Stimulated activated CD8-positive, alpha-beta memory T cell treated with anti-CD3 and anti-CD28 coated beads, Interleukin-2, amount 100 ng/mL, for 1 hour (primary cell): ENCODE data around the gene SPOCD1.

ENCODE experiments used
- DNase-seq, 2 donors: peaks; one replicate each; pipeline ENCODE4 v3.0.0-alpha.2; 2020; ENCODE audit warnings: low read depth in 2 of 2

The SPOCD1 gene

DNA sequence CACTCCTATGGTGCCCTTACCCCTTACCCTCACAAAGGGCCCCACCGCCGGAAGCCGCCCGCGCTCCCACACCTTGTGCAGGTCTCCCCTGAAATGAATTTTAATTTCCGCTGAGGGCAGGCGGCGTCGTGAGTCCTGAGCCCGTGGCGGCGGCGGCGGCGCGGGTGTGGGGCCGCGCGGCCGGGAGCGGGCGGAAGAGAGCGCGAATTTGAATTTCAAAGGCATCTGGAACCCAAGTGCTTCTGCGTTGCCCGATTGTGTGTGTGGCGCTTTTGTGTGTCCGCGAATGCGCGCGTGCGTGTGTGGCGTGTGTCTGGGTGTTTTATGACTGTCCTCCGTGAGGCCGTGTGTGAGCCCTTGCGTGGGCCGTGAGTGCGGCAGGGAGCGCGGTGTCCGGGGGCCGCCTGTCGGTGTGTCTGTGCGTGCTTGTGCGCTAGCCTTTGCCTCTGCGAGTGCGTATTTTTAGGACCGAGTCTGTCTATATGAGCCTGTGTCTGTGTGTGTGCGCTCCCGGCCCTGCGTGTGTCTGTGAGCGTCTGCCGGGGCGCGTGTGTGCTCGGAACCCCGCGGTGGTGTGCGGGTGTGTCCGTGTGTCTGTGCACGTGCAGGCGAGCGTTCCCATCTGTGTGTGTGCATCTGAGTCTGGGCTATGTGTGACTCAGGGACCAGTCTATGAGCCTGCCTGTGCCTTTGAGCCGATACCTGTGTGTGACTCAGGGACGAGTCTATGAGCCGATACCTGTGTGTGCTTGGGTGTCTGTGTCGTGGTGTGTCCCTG lies 43.7 kb downstream of the SPOCD1 start:
- DNase-seq, result no peak

DNA sequence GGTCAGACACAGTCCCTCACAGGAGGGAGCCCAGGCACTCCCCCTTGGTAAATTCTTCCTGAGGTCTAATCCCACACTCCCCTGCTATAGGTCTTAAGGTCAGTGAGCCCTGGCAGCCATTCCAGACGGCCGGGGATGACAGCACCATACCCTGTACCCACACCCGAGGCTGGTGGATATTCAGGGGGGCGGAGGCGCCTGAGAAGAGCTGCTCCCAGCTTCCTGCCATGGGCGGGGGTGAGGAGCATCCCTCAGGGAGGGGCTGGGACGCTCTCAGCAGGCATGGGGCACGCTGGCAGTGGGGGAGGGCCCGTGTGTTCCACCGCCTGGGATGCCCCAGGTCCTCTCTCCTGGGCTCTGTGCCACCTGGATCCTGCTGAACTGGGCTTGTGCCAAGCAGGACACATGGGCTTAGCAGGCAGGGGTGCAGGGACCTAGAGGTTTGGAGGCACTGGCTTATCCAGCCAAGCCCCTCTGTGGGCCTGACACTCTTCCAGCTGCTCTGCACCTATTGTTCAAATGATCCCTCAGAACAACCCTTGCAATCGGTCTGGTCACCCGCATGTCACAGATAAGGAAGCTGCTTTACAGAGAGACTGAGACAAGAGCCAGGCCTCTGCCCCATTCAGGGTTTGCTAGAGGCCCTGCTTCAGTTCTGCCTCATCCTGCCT lies 46.0 kb downstream of the SPOCD1 start:
- no peak for DNase-seq

DNA sequence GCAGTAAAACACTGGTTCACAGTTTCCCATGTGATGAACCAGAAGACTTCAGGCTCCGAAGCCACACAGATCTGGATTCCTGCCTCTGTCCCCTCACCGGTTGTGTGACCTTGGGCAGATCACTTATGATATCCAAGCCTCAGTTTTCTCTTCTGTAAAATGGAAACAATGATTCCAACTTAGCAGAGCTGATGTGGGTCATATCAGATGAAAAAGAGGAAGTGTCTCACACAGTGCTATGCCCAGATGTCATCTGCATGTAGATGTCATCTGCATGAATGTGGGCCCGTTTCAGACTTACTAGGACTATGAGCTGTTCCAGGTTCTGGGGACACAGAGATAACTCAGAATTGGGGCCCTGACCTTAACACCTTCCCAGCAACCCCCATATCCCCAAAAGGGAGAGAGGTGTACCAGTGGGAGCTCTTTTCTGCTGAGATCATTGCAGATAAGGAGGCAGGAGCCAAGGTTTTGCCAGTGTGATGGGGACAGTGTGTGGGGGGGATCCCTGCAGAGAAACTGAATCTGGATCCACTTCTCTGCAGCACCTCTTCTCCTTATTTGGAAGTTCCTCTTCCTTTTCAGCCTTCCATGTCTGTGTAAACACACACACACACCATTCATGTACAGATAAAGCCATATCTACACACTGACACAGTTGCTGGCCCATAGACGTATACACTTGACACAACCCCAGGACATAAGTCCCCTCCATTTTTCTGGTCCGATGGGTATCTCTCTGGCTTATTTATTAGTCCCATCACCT lies 46.7 kb downstream of the SPOCD1 start:
- DNase-seq, result no peak

DNA sequence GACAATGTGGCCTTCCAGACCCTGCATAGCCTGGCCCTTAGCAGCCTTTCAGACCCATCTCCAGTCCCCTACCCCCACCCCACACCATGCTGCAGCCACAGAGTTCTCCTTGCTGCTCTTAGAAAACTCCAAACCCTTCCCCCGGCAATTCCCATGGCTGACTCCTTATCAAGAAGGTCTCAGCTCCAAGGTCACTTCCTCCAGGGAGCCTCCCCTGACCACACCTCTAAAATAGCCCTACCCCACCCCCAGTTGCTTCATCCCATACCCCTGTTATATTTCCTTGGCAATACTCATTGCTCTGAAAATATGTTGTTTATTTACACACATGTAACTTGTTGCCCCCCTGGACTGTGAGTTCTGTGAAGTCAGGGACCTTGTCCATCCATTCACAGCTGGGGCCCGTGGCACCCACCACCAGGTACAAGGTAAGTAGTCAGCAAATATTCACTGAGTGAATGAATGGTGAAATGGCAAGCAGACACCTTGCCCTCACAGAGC lies 47.4 kb downstream of the SPOCD1 start:
- DNase-seq, result no peak

DNA sequence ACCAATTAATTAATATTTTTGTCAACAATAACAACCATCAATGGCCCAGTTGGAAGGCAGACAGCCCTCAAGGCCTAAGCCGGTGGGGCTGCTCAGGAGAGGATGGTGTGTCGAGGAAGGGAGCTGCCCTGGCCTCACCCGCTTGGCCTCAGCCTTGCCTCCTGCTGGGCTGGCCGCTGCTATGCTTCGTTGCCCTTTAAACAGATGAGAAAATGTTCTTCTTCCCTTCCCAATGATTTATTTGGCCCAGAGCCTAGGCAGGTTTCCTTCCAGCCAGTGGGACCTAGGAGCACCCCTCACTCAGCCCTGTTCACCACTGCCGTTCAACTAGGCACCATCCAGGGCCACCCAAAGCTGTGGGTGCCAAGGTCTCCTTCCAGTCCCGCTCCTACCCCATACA lies 48.6 kb downstream of the SPOCD1 start:
- DNase-seq, result no peak

DNA sequence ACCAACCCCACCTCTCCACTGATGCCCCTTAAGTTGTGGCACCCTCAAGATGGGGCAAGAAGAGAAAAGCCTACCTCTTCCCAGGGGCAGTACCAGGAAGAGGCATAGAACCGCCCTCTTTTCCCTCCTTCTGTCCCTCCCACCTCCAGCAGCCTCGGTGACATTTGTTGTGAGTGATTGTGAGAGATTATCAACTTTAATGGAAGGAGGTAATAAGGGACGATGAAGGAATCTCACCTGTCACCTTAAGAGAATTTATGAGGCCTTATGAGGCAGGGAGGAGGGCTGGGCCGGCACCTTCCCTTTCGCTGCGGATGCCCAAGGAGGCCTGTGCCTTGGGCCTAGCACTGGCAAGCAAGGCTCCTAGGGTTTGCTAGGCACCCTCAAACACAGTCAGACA lies 50.3 kb downstream of the SPOCD1 start:
- no peak for DNase-seq

DNA sequence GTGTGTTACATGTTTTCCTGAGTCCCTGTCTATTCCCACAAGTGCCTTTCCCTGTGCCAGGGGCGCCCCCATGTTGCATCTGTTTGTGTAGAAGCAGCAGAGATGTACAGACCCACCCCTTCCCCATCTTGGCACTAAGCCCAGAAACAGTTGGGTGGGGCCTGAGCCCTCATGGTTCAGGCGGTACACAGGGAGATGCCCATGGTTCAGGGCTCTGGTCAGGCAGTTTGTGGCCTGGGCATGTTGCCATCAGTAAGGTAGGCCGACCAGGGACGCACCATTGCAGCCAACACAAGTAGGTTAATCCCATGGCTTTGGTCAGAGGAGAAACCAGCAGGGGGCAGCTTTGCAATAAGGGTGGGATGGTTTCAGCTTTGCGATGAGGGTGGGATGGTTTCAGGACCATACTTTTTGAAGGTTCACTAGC lies 50.8 kb downstream of the SPOCD1 start:
- no peak for DNase-seq

DNA sequence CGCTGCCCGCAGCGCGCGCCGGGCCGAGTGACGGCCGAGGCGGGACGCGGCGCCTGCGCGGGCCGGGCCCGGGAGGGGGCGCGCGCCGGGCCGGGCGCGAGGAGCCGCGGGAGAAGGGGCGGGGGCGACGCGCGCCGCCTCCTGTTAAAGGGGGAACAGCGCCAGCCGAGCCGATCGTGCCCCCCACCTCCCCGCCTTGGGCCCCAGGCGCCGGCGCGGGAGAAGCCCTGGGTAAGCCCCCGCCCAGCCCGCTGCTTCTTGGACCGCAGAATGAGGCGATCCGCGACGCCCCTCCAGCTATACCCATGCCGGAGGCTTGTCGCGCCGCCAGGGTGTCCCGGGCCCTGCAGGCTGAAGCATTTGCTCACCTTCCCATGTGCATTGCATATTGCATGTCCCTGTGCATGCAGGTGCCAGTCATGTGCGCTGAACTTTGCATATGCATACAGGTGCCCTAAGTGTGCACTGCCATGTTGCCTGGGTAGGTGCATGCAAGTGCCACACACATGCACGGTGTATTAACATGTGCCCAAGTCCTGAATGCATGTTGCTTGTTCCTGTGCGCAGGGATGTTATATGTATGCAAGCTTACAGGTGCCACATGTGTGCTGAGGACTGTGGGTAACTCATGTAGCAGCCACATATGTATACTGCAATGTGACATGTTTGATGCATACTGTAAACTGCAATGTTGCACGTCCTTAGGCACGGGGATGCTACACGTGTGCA lies 51.3 kb downstream of the SPOCD1 start, which contains the start of gene ADGRB2:
TSS of gene ADGRB2 (minus strand) at position 29 of the 729 bp plus-strand sequence. CDS start 7,119 bp downstream, outside the sequence.
- no peak for DNase-seq

DNA sequence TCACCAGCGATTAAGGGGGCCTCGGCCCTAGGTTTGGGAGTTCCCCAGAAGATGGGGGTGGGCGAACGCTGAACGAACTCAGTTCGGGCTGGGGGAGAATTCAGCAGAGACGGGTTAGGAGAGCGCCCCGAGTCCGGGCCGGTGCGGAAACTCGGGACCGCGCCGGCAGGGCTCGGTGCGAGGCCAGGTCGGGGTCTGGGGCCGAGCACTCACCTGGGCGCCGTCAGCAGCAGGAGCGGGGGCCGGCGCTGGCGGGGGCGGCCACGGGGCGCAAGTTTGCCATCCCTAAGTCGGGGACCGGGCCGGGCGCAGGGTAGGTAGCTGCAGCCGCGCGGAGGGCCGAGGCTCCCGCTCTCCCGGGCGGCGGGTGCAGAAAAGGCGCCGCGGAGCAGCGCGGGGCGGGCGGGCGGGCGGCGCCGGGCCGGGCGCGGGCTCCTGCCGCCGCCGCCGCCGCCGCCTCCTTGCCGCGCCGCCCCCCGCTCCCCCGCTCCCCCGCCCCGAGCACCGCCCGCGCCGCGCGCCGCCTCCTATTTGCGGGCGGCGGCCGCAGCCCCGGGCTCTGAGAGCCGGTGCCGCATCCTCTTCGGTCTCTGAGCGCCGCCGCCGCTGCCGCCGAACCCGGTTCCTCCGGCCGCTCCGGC lies 52.0 kb downstream of the SPOCD1 start:
- DNase-seq, result no peak

DNA sequence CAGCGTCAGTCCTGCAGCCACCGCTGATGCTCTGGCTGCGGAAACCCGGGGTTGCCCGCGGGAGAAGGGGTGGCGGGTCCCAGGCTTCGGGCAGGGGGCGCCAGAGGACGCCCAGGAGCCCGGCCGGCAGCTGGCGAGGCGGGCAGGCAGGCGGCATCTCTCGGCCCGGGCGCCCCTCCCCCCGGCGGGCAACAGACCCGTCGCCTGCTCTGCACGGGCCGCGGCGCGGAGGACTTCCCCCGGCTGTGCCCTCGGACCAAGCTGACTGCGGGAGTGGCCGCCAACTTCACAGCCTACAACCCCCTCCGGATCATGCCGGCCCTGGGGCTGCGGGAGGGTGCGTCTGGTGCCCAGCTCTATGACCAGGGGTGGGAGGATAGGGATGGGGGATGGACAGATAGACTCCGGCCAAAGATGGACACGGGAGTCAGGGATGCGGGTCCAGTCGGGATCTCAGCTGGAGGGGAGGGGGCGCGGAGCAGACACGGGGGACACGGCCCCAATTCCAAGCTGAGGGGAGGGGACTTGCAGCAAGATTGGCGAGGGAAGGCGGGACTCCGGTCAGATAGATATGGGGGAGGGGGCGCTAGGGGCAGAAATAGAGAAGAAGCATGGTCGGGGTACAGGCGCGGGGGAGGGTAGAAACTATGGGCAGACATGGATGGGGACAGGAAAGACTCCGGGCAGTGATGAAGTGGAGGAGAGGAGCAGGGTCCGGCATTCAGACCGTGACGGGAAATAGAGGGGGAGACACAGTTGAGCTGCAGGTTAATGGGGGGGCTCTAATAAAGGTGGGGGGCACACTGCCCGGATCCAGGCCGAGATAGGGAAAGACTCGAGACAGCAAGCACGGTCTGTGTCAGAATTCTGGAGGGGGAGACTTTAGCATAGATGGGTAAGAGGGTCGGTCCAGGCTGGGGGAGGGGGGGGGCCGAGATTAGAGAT lies 52.8 kb downstream of the SPOCD1 start:
- peak in 1 of 2 donors; percentile 53 for DNase-seq

DNA sequence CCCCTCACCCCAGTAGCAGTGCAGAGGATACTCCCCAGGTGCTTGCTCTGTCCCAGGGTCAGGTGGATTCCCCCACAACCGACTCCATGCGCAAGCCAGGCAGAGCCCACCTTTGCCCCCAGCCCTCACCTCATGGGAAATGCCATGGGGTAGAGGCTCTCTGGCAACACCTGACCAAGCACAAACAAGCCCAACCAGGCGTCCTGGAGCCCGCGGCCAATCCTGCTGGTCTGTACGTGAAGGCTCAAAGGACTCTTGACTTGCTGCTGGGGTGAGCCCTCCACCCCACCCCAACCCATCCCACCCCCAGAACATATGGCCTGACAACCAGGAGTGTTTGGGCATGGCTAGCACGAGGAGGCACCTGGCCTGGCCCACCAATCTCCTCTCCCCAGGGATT lies 53.5 kb downstream of the SPOCD1 start:
- DNase-seq, result no peak

DNA sequence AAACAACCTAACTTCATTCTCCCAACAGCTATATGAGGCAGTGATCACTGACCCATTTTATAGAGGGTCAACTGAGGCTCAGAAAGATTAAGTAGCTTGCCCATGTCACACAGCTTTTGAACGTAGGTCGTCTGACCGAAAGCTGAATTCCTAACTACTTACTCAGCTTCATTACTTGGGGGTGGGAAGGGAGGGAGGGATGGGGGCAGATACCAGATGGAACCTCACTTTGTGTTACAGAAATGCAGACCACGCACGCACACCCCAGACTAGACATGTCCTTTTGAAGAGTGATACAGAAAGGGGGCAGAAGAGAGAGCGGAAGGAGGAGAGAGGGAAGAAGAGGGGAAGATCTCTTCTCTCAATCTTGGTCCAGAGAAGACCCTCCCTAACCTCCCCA lies 53.9 kb downstream of the SPOCD1 start:
- no peak for DNase-seq

DNA sequence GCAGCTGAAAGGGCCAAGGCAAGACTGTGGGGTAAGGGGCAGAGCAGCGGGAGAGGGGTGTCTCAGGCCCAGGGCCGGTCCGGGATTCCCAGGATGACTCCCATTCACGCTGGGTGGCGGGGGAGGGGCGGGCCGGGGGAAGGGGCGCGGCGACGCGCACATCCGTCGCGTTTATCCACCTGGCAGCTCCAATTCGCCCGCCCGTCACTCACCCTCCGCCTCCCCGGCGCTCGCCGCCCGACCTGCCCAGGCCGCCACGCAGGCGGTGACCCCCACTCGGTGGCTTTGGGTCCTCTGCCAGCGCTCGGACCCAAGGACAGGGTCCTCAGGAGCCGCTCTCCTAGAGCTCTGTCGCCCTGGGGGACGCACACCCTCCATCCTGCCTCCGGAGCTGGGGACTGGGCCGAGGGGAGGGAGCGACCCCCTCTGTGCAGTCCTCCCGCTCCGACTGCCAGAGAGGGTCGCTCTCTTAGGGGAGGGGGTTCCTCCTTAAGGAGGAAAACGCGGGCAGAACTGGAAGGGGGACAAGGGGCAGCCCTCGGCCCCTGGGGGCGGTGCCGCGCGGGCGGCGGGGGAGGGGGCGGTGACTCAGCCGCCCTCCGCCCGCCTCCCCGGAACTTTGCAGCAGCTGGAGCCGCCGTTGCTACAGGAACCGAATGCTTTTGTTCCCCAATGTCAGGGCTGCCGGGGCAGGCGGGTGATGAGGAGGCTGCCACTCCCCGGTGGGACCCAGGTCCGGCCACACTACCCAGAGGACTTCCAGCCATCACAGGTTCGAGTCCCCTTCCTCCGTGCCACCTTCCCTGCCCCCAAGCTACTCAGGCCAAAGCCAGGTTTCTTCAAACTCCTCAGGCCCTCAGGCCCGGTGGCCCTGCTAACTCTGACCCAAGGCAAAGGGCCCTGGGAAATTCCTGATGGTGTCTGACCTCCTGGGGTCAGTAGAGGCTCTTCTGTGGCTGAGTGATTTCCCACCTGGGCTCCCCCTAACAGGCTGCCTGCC lies 55.1 kb downstream of the SPOCD1 start:
- peak in 1 of 2 donors; percentile 58 for DNase-seq

DNA sequence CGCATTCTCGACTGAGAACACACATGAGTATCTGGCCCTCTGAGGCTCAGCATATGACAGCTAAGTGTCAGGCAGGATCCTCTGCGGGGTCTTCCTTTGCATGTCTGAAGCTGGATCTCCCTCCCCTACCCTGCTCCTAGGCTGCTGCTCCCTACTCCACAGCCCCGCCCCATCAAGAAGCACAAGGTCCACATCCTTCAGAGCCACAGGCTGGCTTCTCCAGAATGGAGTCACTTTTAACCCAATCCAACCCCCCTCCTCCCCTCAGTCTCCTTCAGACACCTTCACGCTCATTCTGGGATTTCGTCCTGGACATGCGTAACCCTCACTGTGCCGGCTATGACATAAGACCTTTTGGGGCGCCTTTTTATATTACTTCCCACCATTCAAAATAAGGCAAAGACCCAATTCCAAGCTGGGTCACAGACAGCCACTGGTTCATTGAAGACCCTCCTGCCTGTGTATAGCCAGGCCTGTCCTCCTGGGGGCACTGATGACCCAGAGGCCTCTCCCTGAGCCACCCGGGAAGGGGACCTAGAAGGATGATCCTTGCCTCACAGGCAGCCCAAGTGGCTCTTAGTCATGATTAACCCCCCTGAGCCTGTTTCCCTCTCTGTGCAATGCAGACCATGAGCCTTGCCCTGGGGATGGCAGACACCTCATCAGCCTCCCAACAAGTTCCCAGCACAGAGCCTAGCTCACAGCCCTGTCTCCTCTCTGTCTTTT lies 56.4 kb downstream of the SPOCD1 start:
- no peak for DNase-seq

DNA sequence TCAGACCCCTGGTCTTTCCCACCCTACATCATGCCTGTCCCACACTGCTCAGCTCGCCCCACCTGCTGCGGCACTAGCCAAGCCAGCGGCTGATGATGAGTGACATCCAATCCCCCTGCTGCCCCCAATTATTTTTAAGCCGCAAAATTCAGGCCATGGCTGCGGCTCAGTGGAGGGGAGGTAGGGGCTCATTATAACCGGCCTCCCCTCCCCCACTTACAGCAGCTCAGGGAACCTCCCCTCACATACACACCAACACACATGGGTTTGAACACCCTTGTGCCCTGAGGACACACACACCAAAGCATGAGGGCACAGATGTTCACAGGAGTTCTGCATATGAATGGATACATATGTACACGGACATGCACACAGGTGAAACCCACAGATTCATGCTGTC lies 57.0 kb downstream of the SPOCD1 start:
- no peak for DNase-seq

DNA sequence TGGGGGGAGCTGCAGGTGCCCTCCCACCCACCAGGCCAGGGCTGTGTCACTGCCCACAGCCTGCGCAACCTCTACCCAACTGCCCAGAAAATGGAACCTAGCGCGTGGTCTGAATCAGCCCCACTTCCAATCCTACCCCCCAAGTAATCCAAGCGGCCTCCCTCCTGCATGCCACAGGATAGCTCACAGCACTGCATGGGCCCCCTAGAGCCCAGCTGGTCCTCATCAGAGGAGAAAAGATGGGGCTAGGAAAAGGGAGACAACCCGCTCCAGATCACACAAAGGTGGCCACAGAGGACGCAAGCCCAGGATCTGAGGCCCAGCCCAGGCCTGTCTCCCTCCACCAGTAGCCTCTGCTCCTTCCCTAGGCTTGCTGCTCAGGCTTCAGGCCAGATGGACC lies 57.8 kb downstream of the SPOCD1 start:
- no peak for DNase-seq

DNA sequence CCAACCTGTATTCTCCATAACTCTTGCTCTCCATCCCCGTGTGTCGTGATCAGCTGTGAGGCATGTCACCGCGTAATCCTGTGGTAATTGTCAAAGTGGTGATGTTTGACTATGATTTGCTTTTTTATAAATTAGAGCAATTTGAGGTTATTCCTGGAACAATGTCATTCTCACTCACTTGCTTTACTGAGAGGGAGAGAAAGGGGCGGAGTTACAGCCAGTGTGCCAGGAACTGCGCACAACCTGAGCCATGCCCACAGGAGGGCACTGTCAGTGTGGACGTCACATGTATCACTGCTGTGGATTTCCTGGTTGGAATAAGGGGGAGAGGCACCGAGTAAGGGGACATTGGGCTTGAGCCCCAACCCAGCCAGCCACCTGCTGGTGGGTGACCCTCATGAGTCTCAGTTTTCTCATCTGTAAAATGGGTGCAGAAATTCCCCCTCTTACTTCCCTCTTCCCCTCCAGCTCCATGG lies 58.6 kb downstream of the SPOCD1 start:
- no peak for DNase-seq

DNA sequence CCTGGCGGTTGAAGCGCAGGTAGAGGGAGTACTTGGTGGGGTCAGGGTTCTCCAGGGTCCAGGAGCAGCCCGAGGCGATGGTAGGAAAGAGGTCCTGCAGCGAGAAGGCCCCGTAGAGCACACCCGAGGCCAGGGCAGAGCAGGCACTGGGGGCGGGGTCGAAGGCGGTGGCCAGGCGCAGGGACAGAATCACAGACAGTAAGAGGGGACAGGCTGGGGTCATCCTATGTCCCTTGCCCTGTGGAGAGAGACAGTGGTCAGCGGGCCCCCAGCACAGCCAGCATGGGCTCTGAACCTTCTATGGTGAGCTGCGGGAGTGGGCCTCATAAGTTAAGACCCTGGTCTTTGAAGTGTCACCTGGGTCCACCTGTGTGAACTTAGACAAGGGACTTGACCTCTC lies 59.2 kb downstream of the SPOCD1 start:
- DNase-seq, result no peak
